SU-DHL-6 (cell line): ENCODE measurements around the gene UBXN10.

Experiments
- H2AFZ ChIP-seq: fragments of 200-600 bp; sonication (generic); 2 replicates; pipeline ENCODE4 v1.6.1; 2014; ENCODE audit warnings: low read depth, mild to moderate bottlenecking, moderate library complexity, mixed read lengths, antibody characterized with exemption, low read length; ENCODE audit not compliant: severe bottlenecking
- H3F3A ChIP-seq: fragments of 200-600 bp; shearing (Covaris generic); 2 replicates; pipeline ENCODE4 v1.6.0; 2016; ENCODE audit warnings: antibody characterized with exemption, mild to moderate bottlenecking; ENCODE audit not compliant: insufficient read depth
- H3K27ac ChIP-seq: fragments of 200-600 bp; sonication (generic); 2 replicates; pipeline ENCODE4 v1.5.1; 2016; ENCODE audit warnings: low read depth, mild to moderate bottlenecking, low read length, moderate library complexity, mixed read lengths
- H3K27me3 ChIP-seq: fragments of 200-600 bp; sonication (generic), shearing (Covaris generic); 2 replicates; pipeline ENCODE4 v1.6.0; 2014; ENCODE audit warnings: mild to moderate bottlenecking, low read length
- H3K36me3 ChIP-seq: fragments of 200-600 bp; sonication (generic); 2 replicates; pipeline ENCODE4 v1.6.1; 2014; ENCODE audit warnings: mild to moderate bottlenecking, low read length, mixed read lengths
- H3K4me2 ChIP-seq: fragments of 300-600, 200-600 bp; shearing (Covaris generic), sonication (generic); 2 replicates; pipeline ENCODE4 v1.6.0; 2014; ENCODE audit warnings: low read length, low read depth, mild to moderate bottlenecking; ENCODE audit not compliant: poor library complexity, severe bottlenecking
- H3K4me3 ChIP-seq: fragments of 200-600 bp; sonication (generic); 2 replicates; pipeline ENCODE4 v1.5.1; 2014; ENCODE audit warnings: antibody characterized with exemption, low read length, mild to moderate bottlenecking, mixed read lengths; ENCODE audit not compliant: insufficient read depth, poor library complexity, severe bottlenecking
- H3K79me2 ChIP-seq: fragments of 200-600 bp; sonication (generic); 2 replicates; pipeline ENCODE4 v1.6.1; 2014; ENCODE audit warnings: mild to moderate bottlenecking, low read length, moderate library complexity; ENCODE audit not compliant: insufficient read depth
- H3K9ac ChIP-seq: fragments of 200-600 bp; sonication (generic); 2 replicates; pipeline ENCODE4 v1.7.0; 2014; ENCODE audit warnings: mild to moderate bottlenecking, low read length
- H3K9me2 ChIP-seq: fragments of 200-600 bp; sonication (generic); replicated peaks from 2 replicates; pipeline ENCODE4 v1.6.1; 2014; ENCODE audit warnings: low read length; ENCODE audit not compliant: insufficient read depth
- H3K9me3 ChIP-seq: fragments of 200-600 bp; sonication (generic); 2 replicates; pipeline ENCODE4 v1.6.1; 2014; ENCODE audit warnings: low read length, mixed read lengths; ENCODE audit not compliant: insufficient read depth
- H4K20me1 ChIP-seq: fragments of 200-600 bp; sonication (generic); 2 replicates; pipeline ENCODE4 v1.6.1; 2014; ENCODE audit warnings: low read depth, mild to moderate bottlenecking, antibody characterized with exemption, low read length, moderate library complexity, mixed read lengths
- CTCF ChIP-seq: fragments of 200-600 bp; sonication (generic); IDR thresholded peaks from one replicate; pipeline ENCODE4 v1.5.1; 2017; ENCODE audit warnings: antibody characterized with exemption, mild to moderate bottlenecking, low read length, moderate library complexity; ENCODE audit not compliant: insufficient read depth, poor library complexity, severe bottlenecking
- EZH2phosphoT487 ChIP-seq: fragments of 200-600 bp; sonication (generic), shearing (Covaris generic); conservative IDR thresholded peaks from 2 replicates; pipeline ENCODE4 v1.6.1; 2018; ENCODE audit warnings: mild to moderate bottlenecking, antibody characterized with exemption, low read length, moderate library complexity, mixed read lengths

UBXN10 gene

GRCh38 chr1:20182415-20182814 is 3.5 kb upstream of the UBXN10 start:
- TF ChIP-seq CTCF: no peak
- Histone ChIP-seq H3K9me3 (no peaks in the 10 kb centered on the region), H3F3A (no peaks in the 10 kb centered on the region), H3K4me2 (no peak overlapping the region), H3K27ac (no peak overlapping the region), H3K9ac (no peak overlapping the region), H3K4me3 (no peak overlapping the region), H3K36me3 (no peaks in the 10 kb centered on the region), H3K27me3 (no peaks in the 10 kb centered on the region; the same call in 1 of the 2 replicates), H2AFZ (no peak overlapping the region), H4K20me1 (no peaks in the 10 kb centered on the region), H3K9me2 (no peaks in the 10 kb centered on the region), H3K79me2 (no peaks in the 10 kb centered on the region)

GRCh38 chr1:20183035-20183434 is 2.9 kb upstream of the UBXN10 start:
- no peaks in the 10 kb centered on the region; the same call in 1 of the 2 replicates for H3K27me3 ChIP-seq

GRCh38 chr1:20183616-20184271 is 2.2 kb upstream of the UBXN10 start:
- Histone ChIP-seq H3K4me3 (no peak overlapping the region), H3K79me2 (no peaks in the 10 kb centered on the region), H3F3A (no peaks in the 10 kb centered on the region), H4K20me1 (no peaks in the 10 kb centered on the region), H3K27me3 (no peaks in the 10 kb centered on the region; the same call in 1 of the 2 replicates), H3K9me2 (no peaks in the 10 kb centered on the region), H3K4me2 (no peak overlapping the region), H3K27ac (no peak overlapping the region), H3K36me3 (no peaks in the 10 kb centered on the region), H3K9me3 (no peaks in the 10 kb centered on the region), H3K9ac (no peak overlapping the region), H2AFZ (no peak overlapping the region)
- TF ChIP-seq CTCF: no peak
- TF ChIP-seq EZH2phosphoT487: no peak

More at GRCh38 chr1:20183035-20183434, 2.9 kb upstream of the UBXN10 start:
- H3K9ac ChIP-seq: no peak overlapping the region
- TF ChIP-seq CTCF (no peak), EZH2phosphoT487 (no peak)
- H4K20me1 ChIP-seq: no peaks in the 10 kb centered on the region
- H3K36me3 ChIP-seq: no peaks in the 10 kb centered on the region
- no peaks in the 10 kb centered on the region for H3K9me3 ChIP-seq
- H3K4me2 ChIP-seq: no peak overlapping the region
- H3K79me2 ChIP-seq: no peaks in the 10 kb centered on the region
- no peak overlapping the region for H3K27ac ChIP-seq
- H3F3A ChIP-seq: no peaks in the 10 kb centered on the region
- H2AFZ ChIP-seq: no peak overlapping the region
- no peak overlapping the region for H3K4me3 ChIP-seq
- no peaks in the 10 kb centered on the region for H3K9me2 ChIP-seq
